Erythroblast (primary cell): ENCODE measurements around the gene PIGT.

ENCODE experiments used
- GATA1 ChIP-seq: IDR thresholded peaks from 2 replicates; pipeline ENCODE4 v1.6.1; 2011; ENCODE audit warnings: low read depth, mild to moderate bottlenecking, control low read depth, low read length, moderate library complexity
- POLR2A ChIP-seq: IDR thresholded peaks from 2 replicates; pipeline ENCODE4 v1.6.1; 2011; ENCODE audit warnings: mild to moderate bottlenecking, low read length

GRCh38 chr20:45444050-45444449 is 28.1 kb downstream of the PIGT start:
- TF ChIP-seq POLR2A (no peak), GATA1 (no peak)
